Ovary (tissue), 9 donors: ENCODE measurements around the gene CD2. TPM values are rescaled to one million over a fixed set of nuclear protein-coding genes. Genes with fewer than 3 reads are reported as not detected.

Experiments used
- DNase-seq, 5 donors: peaks; one replicate each; pipeline ENCODE4 v3.0.0-alpha.2; 2019 to 2020
- H3K27ac ChIP-seq, 2 donors: fragments of 200-600 bp; one replicate each; pipeline versions ENCODE4 v1.5.1 to v1.8.0; 2019 to 2022
- H3K27me3 ChIP-seq: fragments of 200-600 bp; one replicate; pipeline ENCODE4 v1.8.0; 2022
- H3K36me3 ChIP-seq: fragments of 200-600 bp; sonication (generic); one replicate; pipeline ENCODE4 v1.5.1; 2019
- H3K4me1 ChIP-seq: one replicate; pipeline ENCODE4 v1.8.1; 2013; ENCODE audit warnings: mild to moderate bottlenecking, moderate library complexity; ENCODE audit not compliant: insufficient read depth
- H3K4me3 ChIP-seq: fragments of 200-600 bp; sonication (generic); one replicate; pipeline ENCODE4 v1.5.1; 2017
- H3K9me3 ChIP-seq, 2 donors: fragments of 200-600 bp in 1 of 2; sonication (generic) in 1 of 2; one replicate each; pipeline versions ENCODE4 v1.5.1 to v1.8.1; 2013 to 2019; ENCODE audit warnings: mild to moderate bottlenecking in 1 of 2, moderate library complexity in 1 of 2
- EP300 ChIP-seq: sonication (generic); formaldehyde crosslinking; IDR thresholded peaks from one replicate; pipeline ENCODE4 v1.6.1; 2017; ENCODE audit warnings: antibody characterized with exemption
- POLR2A ChIP-seq: fragments of 450-650 bp; IDR thresholded peaks from one replicate; pipeline ENCODE4 v1.6.1; 2017; ENCODE audit warnings: antibody characterized with exemption, mild to moderate bottlenecking, moderate library complexity
- WGBS, 3 donors: extraction: QIAGEN DNeasy Blood & Tissue Kit in 1 of 3; methylation state at CpG; one replicate each; pipeline versions ENCODE4 v1.1.5 to v1.1.7; 2013 to 2017; 5-methylcytosine and 5-hydroxymethylcytosine counted together
- intact Hi-C, 4 donors: fragments of 100-400 bp; cut with DNase I; formaldehyde crosslinking; loops; one replicate each; pipeline versions ENCODE4 v1.11.0 to v1.15.1; 2022 to 2023
- polyA plus RNA-seq, 2 donors: library from polyadenylated mRNA; stranded (reverse); fragments of 200-250 nt in 1 of 2; fragments of 350-450 nt in 1 of 2; fragmentation: Illumina TruSeq in 1 of 2; extraction: RNeasy Lipid Tissue Mini Kit (QIAGEN cat#74804) in 1 of 2; gene quantifications; one replicate each; pipeline ENCODE4 v1.2.3, GENCODE V29; 2013 to 2014
- total RNA-seq, 7 donors: library from RNA; depleted of rRNA in 2 of 7; stranded (reverse); fragments of >200 nt in 2 of 7; fragmentation: NEBNext Ultra II Directional in 3 of 7; extraction: Animal tissue kit (Norgen Biotek cat#: 25700) in 3 of 7; gene quantifications; one replicate each; pipeline versions ENCODE4 v1.1.0 to v1.2.4, GENCODE V29; 2016 to 2023
- TF ChIP-seq, protein P1 (sequence below), 3 donors: fragments of 450-650 bp in 2 of 3; fragments of 200-600 bp in 1 of 3; IDR thresholded peaks; one replicate each; pipeline versions ENCODE4 v1.5.1 to v1.8.0; 2016 to 2022; ENCODE audit warnings: antibody characterized with exemption in 3 of 3, mild to moderate bottlenecking in 1 of 3
- donor health status: DM: no; HTN: no; CAD: no; lungs with moderate emphysema.
- donor health status: DM: no; HTN: no; CAD: no.
- donor health status: Bipolar disorder and iron deficiency.
- donor health status: DM: yes; HTN: yes; CAD: no.
- donor health status: DM: no; HTN: no; CAD: no.
- donor health status: DM: yes; HTN: yes; CAD: no.

Gene CD2
- total and polyA plus RNA-seq, 9 donors, result 0.30 to 11.1 (median 1.0) TPM

DNA sequence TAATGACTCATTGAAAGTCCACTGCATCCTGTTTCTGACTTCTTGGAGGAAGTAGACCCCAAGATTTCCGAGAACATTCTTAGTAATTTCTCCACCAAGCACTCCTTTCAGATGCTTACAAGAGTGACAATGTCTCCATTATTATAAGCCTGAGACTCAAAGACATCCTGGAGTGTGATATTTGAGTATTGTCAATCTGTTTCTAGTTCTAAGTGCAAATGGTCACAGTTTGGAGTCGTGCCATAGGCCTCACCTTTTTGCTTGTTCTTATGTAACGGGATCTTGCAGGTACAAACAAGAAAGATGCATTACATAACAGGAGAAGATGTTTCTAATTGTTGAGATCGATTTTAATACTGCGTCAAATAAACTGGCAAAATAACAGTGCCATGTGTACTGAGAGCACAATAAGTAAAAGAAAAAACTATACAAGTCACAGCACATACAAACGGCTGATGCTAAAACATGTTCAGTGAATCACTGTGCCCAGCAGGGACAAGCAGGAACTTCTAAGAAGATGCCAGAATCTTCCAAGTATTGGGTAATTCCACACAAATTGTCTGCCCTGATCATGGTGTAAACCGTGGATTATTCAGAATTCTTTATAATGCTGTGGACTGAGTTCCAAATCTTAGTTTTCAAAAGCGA is 54.1 kb downstream of the CD2 start:
- WGBS, 3 donors, result 80 to 82% (median 82%) methylated on average over 8 of the region's 8 CpGs
- intact Hi-C loops, result no loop called here

DNA sequence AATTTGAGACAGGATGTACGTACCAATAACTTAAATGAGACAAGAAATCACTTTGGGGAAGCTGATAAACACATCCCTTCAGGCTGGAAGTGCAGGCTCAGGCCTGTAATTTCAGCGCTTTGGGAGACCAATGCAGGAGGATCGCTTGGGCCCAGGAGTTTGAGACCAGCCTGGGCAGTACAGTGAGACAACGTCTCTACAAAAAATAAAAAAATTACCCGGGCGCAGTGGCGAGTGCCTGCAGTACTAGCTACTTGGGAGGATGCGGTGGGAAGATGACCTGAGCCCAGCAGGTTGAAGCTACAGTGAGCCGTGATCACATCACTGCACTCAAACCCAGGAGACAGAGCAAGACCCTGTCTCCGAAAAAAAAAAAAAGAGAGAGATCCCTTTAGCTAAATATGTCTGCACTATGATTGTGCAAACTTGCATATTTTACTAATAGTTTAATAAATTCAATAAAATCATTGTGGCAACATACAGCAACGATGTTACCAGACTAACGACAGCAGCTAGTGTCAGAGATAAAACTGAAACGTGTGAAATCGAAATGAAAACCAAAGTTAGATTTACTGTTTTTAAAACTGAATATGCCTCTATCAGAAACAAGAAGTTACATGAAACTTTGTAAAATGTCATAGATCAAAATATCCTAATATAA is 54.7 kb downstream of the CD2 start:
- 81 to 84% (median 83%) methylated on average over 14 of the region's 14 CpGs for WGBS, 3 donors
- Histone ChIP-seq H3K36me3 (no peaks in the 10 kb centered on the region), H3K4me3 (no peak overlapping the region), H3K4me1 (no peaks in the 10 kb centered on the region), H3K9me3 (no peaks in the 10 kb centered on the region), H3K27me3 (no peaks in the 10 kb centered on the region), H3K27ac (no peak overlapping the region)
- intact Hi-C loops, result no loop called here
- TF ChIP-seq POLR2A (no peak), EP300 (no peak)
- TF ChIP-seq, protein P1, sequence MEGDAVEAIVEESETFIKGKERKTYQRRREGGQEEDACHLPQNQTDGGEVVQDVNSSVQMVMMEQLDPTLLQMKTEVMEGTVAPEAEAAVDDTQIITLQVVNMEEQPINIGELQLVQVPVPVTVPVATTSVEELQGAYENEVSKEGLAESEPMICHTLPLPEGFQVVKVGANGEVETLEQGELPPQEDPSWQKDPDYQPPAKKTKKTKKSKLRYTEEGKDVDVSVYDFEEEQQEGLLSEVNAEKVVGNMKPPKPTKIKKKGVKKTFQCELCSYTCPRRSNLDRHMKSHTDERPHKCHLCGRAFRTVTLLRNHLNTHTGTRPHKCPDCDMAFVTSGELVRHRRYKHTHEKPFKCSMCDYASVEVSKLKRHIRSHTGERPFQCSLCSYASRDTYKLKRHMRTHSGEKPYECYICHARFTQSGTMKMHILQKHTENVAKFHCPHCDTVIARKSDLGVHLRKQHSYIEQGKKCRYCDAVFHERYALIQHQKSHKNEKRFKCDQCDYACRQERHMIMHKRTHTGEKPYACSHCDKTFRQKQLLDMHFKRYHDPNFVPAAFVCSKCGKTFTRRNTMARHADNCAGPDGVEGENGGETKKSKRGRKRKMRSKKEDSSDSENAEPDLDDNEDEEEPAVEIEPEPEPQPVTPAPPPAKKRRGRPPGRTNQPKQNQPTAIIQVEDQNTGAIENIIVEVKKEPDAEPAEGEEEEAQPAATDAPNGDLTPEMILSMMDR (IDR thresholded peaks at IDR 0.05), result no peak
- no peak for DNase-seq

More for the DNA sequence above, 54.1 kb downstream of the CD2 start:
- no peaks in the 10 kb centered on the region for H3K9me3 ChIP-seq
- no peaks in the 10 kb centered on the region for H3K27me3 ChIP-seq
- no peak for DNase-seq
- H3K27ac ChIP-seq, result no peak overlapping the region
- no peaks in the 10 kb centered on the region for H3K36me3 ChIP-seq
- no peak for TF ChIP-seq POLR2A
- no peak for TF ChIP-seq EP300
- TF ChIP-seq, protein P1 (IDR thresholded peaks at IDR 0.05), result no peak
- H3K4me1 ChIP-seq, result no peaks in the 10 kb centered on the region
- H3K4me3 ChIP-seq, result no peak overlapping the region

DNA sequence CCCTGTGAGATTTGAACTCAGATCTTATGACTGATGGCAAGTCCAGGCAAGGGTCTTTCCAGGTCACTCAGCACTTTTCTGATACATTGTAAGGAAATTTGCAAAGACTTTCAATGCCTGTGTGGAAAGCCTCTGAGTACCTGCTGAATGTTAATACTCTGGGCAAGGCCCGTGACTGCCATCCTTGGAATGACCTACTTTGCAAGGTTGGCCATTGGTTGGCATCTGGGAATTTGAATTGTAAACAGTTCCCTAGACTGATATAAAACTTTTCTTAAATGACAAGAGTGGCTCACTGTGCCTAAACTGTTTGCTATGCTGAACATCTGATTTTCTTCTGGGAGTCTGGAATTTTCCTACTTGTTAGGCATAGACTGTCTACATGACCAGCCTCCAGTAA is 57.1 kb downstream of the CD2 start:
- WGBS, 3 donors, result 85 to 100% (median 100%) methylated on average over 1 of the region's 1 CpG
- no peak for TF ChIP-seq POLR2A
- no peak for TF ChIP-seq EP300
- TF ChIP-seq, protein P1 (IDR thresholded peaks at IDR 0.05), result no peak
- H3K9me3 ChIP-seq, result no peaks in the 10 kb centered on the region
- H3K27ac ChIP-seq, result no peak overlapping the region
- DNase-seq, result no peak
- H3K4me3 ChIP-seq, result no peak overlapping the region
- no peaks in the 10 kb centered on the region for H3K27me3 ChIP-seq
- H3K36me3 ChIP-seq, result no peaks in the 10 kb centered on the region
- intact Hi-C loops, result no loop called here
- no peaks in the 10 kb centered on the region for H3K4me1 ChIP-seq

DNA sequence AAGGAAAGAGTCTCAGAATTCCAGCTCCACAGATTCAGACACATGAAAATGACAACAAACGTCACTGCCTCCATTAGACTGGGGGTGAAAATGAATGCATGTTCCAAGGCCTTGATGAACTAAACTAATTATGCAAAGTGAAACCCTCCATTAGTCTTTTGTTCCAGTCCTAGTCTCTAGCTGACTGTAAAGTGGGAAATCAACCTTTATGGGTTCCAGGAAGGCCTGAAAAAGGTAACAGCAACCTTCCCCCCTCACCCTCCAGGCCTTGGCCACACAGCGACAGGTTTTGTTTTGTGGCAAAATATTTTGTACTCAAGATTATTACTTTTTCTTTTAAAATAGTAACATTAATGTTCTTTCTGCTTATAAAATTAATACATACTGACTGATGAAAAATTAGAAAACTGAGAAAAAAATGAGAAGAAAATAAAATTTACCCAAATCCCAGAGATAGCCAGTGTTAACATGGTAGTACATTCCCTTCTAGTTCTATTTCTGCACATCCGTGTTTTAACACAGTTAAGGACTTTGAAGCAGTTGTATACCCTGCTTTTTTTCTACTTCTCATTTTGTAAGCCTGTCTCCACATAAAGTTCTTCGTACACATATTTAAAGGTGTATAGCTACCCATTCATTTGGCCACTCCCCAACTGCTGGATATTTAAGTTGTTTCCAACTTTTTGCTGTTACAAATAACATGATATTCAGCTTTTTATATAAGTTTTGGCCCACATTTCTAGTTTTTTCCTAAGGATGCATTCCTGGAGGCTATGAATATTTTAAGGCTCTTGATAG is 60.9 kb downstream of the CD2 start:
- Histone ChIP-seq H3K27ac (no peak overlapping the region), H3K9me3 (no peaks in the 10 kb centered on the region), H3K4me3 (no peak overlapping the region), H3K27me3 (no peaks in the 10 kb centered on the region), H3K36me3 (no peaks in the 10 kb centered on the region), H3K4me1 (no peaks in the 10 kb centered on the region)
- TF ChIP-seq POLR2A (no peak), EP300 (no peak)
- TF ChIP-seq, protein P1 (IDR thresholded peaks at IDR 0.05), result no peak
- WGBS, 3 donors, result 75 to 81% (median 78%) methylated on average over 4 of the region's 4 CpGs
- no peak for DNase-seq
- intact Hi-C loops, result no loop called here
